DMS53 (cell line): ENCODE data around the gene KMT2D.
A peak's percentile ranks its signal among the peaks of the same experiment; 100 is the strongest.

Experiments used
- DNase-seq: peaks from one replicate; lab custom pipeline; 2025; lab: John Stamatoyannopoulos, UW

KMT2D gene, protein sequence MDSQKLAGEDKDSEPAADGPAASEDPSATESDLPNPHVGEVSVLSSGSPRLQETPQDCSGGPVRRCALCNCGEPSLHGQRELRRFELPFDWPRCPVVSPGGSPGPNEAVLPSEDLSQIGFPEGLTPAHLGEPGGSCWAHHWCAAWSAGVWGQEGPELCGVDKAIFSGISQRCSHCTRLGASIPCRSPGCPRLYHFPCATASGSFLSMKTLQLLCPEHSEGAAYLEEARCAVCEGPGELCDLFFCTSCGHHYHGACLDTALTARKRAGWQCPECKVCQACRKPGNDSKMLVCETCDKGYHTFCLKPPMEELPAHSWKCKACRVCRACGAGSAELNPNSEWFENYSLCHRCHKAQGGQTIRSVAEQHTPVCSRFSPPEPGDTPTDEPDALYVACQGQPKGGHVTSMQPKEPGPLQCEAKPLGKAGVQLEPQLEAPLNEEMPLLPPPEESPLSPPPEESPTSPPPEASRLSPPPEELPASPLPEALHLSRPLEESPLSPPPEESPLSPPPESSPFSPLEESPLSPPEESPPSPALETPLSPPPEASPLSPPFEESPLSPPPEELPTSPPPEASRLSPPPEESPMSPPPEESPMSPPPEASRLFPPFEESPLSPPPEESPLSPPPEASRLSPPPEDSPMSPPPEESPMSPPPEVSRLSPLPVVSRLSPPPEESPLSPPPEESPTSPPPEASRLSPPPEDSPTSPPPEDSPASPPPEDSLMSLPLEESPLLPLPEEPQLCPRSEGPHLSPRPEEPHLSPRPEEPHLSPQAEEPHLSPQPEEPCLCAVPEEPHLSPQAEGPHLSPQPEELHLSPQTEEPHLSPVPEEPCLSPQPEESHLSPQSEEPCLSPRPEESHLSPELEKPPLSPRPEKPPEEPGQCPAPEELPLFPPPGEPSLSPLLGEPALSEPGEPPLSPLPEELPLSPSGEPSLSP (N-terminal part only)

DNA sequence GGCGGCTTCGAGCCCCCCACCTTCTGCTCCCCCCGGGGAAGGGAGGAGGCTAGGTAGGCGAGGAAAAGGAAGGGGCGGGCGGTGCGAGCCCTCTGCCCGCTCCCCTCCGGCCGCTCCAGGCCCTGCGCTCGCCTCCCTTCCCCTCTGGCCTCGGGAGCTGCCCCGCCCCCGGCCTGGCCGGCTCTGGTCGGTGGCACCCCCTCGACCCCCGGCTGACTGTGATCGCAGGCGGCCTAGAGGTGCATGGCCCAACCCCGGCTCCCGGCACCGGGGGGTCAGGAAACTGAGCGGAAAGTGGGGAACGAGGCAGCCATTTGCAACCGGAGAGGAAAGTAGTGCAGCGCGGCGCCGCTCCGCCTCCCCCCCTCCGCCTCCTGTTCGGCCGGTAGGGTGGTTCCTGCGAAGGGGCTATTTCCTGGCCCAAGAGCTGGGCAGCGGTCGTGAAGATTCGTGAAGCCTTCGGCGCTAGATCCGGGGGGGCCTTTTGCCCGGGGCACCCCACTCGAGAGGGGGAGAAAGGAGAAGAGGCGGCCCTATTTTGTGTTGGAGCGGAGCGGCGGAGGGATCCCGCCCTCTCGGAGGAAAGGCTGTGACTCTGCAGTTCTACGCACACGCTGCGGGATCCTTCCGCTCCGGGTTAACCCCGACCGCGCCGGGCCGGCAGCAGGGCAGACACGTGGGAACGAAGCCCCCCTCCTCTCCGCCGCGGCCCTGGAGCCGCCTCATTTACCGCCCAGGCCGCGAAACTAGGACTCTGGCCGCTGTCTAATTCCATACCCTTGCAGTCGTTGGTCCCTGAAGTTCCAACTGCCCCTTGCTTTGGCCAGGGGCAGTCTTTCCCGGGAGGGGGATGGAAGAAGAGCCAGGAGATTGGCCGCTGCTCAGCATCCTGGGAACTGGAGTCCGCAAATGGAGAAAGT lies at the start of gene KMT2D:
TSS of gene KMT2D (minus strand) at position 558 of the 920 bp plus-strand sequence. CDS start 5,470 bp downstream, outside the sequence.
- peak; percentile 98 for DNase-seq

DNA sequence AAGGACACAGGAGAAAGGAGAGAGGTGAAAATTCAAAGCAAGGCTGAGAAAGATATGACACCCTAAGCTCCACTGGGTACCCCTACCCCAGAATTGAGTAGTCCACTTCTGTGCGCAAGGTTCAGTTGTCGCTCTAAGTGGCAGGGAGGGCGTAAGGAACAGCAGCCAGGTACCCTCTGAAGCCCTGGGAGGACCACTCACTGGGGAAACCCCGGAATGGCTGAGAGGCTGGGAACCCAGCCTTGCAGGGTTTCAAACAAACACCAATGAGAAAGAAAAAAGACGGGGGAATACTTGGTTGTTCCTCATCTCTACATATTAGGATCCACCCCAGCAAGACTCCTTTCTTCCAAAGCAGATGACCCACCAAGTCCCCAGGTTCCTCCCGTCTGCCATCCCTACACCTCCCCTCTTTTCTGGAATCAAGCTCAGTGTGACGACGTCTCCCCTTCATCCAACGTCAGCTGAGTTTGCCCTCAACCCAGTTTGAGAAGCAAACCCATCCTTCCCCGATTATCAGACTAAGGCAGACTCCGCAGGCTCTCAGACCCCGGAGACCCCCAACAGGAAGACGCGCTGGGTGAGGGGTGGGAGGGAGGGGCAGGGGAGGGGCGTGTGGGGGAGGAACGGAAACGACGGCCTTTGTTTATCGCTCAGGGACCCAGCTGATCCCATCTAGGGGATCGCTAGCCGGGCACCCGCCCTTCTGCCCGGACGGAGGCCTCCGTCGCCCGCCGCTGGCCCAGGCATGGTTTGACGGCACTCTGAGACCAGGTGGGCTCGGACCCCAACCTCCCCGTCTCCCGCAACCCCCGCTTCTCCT lies 49.3 kb upstream of the KMT2D start:
- DNase-seq = peak; percentile 52

DNA sequence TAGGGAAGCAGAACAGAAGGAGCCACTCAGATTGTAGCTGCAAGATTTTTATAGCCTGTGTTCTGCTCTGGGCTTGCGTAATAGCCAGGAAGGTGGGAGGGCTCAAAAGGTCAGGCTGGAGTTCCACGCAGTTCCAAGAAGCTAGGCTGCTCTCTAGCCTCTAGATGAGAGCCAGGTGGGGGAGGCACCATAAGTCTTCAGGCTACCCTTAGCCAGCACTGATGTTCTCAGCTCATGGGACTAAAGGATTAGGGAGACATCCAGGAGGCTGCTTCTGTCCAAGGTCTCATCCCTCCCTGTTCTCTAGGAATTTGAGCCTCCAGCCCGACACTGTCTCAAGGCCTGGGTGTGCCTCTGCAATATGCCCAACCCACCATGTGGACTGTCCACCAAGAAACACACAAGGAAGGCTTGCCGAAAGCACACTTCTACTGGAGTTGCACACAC lies 48.4 kb upstream of the KMT2D start:
- DNase-seq = no peak

DNA sequence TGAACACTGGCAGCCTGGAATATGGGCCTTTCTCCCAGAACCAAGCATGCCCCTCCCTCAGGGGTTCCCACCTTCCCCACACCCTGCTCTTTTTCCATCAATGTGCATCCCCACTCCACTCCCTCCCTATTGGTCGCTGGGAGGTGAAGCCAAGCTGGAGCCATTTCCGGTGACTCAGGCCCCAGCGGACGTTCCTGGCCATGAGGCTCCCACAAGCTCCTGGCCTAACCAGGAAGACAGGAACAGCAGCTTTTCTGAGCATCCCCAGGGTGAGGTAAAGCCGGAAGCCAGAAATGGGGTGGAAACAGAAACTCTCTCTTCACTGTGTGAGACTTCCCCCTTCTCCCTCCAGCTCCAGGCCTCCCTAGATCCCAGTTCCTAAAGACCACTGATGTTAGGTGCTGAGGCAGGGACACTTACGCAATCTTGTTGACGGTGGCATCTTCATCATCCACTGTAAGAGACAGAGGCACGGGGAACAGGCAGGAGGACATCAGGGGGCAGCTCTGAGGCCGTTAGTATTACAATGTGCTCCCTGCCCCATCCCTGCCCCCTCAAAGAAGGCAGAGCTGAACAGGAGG lies 45.0 kb upstream of the KMT2D start:
- DNase-seq = no peak

DNA sequence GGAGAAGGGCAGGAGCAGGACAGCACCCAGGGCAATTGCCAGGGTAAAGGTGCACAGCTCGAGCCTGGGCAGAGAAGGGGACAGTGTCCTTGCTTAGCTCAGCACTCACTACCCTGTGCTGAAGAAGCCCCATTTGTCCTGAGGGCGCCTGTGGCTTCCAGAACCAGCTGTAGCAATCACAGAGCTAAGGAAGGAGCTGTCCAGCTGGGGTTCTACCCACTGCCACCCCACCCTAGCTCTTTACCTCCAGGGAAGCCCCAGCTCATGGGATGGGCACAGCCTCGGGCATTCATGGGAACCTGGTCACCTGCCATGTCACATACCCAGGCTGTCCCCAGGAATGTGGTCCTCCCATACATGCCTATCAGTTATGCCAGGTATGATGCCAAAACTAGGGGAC lies 44.2 kb upstream of the KMT2D start:
- no peak for DNase-seq

DNA sequence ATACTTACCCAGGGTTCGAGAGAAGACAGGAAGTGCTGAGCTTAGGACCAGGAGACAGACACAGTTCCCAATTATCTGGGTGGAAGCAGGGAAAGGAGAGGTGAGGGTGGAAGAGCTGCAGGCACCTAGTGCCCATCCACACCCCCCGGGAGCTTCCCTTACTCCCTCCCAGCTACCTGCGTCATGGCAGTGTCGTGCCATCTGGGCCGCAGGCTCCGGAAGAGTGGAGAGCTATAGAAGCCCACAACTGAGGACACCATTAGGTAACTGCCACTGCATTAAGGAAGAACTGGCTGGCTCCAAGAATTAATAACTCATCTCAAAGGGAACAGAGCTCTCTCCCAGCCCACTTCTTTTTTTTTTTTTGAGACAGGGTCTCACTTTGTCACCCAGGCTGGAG lies 39.8 kb upstream of the KMT2D start:
- no peak for DNase-seq

DNA sequence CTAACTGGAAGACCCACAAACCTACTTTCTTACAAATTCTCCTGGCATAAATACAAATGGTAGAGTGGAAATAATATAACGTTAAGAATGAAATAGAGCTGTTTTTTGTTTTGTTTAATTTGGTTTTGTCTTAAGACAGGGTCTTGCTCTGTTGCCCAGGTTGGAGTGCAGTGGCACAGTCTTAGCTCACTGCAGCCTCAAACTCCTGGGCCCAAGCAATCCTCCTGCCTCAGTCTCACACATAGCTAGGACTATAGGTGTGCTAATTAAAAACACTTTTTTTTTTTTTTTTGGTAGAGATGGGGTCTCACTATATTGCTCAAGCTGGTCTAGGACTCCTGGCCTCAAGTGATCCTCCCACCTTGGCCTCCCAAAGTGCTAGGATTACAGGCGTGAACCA lies 38.1 kb upstream of the KMT2D start:
- no peak for DNase-seq

DNA sequence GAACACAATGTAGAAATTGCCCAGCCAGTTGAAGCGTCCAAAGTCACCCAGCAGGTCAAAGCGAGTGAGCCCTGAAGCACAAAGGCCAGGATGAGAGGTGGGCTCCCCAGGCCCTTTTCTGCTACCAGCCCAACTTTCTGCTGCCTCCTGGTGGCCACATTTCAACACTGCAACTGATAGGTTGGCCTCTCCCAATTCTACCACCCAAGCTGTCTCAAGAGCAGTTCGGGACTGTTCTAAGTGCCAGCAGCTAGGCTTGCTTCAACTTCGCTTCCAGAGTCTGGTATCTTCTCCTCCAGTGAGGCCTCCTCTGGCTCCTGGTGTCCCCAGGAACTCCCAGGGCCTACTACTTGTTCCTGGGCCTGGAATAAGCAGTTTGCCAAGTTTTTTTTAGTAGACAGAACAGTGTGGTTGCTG lies 37.4 kb upstream of the KMT2D start:
- DNase-seq = peak; percentile 51

DNA sequence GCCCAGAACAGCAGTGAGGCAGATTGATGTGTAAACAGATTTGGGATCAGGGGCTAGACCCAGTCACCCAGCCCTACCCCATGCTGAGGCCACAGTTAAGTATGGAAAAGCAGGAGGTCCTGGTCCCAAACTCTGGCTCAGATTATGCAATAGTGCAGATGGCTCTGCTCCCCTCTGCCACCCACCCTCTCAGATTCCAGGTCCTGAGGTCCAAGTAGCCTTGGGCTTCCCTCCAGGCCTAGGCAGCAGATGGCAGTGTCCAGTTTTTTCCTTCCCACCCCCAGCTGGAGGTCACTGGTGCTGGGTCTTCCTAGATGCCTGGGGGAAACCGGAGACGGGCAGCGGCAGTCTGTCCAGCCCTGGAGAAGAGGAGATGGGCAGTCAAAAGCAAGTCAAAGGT lies 36.8 kb upstream of the KMT2D start:
- no peak for DNase-seq

DNA sequence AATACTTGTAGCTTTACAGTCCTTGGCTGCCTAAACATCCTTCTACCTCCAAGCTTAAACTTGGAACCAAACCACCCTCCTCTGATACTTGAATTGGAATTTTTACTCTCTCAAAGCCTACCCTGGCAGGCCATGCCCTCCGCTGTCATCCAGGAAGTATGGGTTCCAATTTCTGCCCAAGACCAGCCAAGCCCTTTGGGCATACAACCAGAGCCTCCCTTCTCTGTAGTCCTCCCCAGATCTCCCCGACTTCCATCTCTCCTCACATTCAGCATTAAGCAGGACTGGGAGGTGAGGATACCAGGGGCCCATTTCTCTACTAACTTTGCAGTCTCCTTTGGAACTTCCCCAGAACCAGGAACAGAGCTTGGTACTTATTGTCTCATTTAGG lies 34.4 kb upstream of the KMT2D start:
- no peak for DNase-seq

DNA sequence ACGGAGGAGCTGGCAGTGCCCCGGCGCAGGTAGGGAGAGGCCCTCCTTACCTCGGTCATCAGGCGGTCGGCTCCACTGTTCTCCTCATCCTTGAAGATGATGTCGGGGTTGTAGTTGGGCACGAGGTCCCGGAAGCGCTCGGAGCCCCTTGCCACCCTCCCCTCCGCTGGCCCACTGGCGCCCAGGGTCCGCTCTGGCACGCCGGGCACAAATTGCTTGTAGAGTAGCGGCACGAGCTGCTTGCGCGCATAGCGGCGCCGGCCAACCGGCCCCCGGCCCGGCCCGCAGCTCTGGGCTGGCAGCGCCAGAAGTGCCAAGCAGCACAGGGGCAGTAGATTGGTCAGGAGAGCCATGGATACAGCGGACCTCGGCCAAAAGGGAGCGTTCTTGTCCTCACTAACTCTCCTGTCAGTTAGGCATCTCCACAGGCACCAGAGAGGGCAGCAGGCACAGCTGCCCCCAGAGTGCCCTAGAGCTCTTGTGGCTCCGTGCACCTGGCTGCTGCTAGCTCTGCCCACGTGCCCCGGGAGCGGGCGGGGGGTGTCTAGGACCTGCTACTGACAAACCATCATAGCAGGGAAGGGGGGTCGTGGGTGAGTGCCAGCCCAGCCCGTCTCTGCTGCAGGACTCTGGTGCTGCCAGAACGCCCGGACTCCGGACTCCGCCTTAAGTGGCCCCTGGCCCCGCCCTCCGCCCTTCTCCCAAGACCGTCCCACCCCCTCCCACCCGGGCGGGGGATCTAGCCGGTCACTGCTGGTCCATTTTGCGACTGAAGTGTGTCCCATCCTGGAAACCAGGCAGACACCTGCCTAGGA lies 33.8 kb upstream of the KMT2D start, which contains the start of gene DHH:
TSS of gene DHH (minus strand) at position 642 of the 815 bp plus-strand sequence. CDS start at position 353, 289 bp downstream.
- peak; percentile 61 for DNase-seq

DNA sequence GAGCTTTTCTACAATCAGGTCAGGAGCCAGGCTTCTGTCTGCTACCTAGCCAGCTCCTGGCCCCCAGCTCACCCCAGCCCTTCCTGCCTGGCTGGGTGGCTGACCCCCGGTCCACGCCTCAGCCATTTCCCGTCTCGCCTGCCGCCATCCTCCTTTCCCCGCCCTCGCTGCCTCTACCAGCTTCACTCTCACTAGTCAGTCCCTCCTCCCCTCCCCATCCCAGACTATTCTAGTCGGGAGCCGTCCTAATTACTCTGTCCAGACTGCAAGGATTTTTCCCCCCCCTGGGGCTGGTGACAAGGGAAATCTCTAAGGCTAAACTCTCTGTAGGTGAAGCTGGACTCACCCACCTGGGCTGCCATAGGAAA lies 33.2 kb upstream of the KMT2D start:
- no peak for DNase-seq

DNA sequence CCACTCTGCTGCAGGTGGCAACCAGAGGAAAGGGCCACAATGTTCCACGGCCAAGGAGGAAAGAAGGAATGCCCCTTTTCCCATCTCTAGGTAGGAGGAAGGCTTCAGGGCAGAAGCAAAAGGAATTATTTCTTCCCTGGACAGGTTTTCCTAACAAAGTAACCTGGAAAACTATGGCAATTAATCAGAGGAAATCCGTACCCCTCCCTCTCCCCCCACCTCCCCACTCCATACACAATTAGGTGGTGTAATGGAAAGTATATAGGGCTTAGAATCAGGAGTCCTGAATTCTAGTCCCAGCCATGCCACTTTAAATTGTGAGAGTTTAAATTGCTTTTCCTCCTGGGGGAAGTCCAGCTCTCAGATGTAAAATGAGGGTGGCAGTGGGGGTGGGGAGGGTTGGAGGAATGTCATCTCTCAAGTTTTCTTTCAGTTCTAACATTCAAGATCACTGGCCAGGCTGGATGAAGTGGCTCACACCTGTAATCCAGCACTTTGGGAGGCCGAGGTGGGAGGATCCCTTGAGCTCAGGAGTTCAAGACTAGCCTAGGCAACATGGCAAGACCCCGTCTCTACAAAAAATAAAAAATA lies 32.3 kb upstream of the KMT2D start:
- no peak for DNase-seq

DNA sequence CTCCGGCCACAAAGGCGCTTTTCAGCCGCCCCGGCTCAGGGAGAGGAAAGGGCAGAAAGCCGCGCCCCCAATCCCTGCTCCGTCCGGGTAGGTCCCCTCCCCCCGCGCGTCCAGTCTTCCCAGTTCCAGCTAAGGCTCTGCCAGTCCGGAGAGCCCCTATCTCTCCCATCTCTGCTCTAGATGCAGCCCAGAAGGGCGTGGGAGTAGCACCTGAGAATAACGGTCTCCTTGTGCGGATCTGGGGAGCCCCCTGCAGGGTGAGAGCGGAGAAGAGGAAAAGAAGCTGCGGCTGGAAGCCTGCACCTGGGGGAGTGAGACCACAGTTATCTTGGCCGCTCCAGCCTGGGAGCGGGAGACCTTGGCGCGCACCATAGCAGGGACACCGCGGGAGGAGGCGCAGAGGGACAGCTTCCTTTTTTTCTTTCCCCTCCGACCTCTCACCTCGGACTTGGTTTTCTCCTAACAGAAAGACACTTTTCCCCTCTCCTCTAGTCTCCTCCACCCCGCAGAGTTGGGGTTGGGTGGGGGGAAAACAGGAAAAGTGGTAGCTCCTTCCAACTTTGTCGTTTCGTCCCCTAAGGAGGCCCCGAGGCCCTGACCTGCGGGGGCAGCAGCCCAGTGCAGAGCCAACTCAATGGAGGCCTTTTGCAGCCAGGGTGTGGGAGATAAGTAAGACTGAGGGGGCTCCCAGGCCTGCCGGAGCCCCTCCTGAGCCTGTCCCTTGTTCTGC lies 31.7 kb upstream of the KMT2D start:
- peak; percentile 58 for DNase-seq

DNA sequence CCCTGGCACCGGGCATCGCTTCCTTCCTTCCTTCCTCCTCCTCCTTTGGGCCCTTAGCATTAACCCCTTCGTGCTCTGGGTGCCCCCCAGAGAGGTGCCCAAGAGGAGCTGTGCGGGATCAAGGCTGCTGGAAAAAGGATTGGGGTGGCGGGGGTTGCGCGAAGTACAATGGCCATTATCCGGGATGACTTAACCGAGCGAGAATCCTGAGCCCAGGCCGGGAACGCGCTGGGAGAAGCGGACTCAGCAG lies 31.2 kb upstream of the KMT2D start:
- DNase-seq = no peak

DNA sequence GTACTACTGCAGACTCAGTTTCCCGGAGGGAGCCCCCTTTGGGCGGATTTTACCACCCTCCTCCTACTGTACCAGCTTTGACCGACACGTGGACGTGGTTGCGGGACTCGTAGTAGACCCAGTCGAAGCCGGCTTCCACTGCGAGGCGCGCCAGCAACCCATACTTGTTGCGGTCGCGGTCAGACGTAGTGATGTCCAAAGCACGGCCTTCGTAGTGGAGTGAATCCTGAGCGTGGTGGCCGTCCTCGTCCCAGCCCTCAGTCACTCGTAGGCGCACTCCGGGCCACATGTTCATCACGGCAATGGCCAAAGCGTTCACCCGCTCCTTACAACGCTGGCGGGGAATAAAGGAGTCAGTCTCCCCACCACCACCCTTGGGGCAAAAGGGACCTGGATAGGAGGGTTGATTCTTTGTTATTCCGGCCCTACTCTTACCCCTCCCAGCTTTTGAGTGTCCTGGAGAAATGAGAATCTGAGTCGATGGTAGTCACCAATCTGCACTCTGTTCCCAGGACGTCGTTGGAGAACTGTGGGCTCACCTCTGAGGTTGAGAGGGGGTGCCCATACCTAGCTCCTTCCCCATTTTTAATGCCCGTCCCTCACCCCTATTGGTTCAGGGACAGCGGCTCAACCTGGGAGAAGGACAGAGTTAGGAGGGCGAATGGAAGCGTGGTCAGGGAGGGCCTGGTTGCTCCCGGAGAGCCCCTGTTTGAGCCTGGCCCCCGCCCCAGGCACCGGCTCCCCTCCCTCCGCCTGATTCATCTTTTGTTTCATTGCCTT lies 30.7 kb upstream of the KMT2D start:
- peak; percentile 42 for DNase-seq

DNA sequence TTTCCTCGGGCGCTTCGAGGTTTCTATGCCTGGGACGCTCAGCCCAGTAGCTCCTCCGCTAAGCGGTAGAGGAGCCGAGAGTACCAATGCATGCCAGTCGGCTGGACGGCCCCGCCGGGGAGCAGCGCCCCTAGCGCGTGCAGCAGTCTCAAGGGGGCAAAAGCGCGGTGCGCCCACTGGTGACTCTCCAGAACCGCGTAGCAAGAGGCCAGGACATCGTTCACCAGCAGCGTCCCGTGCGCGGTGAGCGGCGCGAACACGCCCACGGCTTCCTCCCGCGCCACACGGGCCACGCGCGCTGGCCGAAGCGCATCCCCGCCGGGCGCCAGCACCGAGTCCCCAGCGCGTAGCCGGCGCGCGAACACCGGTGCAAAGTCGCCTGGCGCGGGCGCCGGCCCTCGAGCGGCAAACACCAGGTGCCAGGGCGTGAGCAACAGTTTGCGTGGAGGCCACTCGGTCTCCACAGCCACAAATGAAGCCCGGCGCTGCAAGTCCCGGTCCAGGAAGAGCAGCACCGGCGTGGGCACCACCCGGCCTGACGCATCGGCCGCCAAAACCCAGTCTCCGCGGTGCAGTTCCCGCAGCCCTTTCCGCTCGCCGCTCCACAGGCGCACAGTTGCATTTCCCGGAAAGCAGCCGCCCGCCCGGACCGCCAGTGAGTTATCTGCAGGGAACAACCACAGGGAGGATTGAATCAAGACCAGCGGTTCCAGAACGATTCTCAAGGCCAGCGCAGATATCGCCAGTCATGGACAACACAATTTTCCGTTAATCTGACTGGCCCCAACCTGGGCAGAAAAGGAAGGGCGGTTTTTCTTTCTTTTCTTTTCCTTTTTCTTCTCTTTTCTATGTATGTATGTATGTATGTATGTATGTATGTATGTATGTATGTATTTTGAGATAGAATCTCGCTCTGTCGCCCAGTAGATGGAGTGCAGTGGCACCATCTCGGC lies 29.5 kb upstream of the KMT2D start:
- peak; percentile 63 for DNase-seq
